ENCODE results near the gene CCL23. TPM values are rescaled to one million over a fixed set of nuclear protein-coding genes. Genes with fewer than 3 reads are reported as not detected.

The CCL23 gene
- total RNA-seq, 1 experiment from 2014 or later: not detected

DNA sequence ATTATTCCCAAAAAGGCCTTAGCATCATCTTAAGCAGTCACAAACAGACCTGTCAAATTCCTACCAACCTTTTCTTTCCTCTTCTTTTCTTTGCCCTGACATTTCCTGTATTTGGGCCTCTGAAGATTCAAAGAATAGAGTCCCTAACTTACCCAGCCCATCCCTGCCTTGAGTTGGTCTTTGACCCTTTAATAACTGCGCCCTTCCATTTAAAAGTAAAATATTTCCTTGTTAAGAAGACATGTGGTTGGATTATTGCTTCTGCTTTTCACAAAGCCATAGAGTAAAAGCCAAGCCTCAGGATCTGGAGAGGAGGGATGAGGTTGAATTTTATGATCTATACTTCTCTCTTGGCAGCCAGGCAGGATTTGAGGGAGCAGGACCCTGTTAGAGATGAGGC, 13.2 kb upstream of the CCL23 start:
- no peaks in the 10 kb centered on the region for H3K9me3 ChIP-seq (ENCODE audit: insufficient read depth, low read depth)
- no peak for TF ChIP-seq EZH2 (IDR thresholded peaks at IDR 0.05; ENCODE audit: low read depth)
- TF ChIP-seq, protein P1, sequence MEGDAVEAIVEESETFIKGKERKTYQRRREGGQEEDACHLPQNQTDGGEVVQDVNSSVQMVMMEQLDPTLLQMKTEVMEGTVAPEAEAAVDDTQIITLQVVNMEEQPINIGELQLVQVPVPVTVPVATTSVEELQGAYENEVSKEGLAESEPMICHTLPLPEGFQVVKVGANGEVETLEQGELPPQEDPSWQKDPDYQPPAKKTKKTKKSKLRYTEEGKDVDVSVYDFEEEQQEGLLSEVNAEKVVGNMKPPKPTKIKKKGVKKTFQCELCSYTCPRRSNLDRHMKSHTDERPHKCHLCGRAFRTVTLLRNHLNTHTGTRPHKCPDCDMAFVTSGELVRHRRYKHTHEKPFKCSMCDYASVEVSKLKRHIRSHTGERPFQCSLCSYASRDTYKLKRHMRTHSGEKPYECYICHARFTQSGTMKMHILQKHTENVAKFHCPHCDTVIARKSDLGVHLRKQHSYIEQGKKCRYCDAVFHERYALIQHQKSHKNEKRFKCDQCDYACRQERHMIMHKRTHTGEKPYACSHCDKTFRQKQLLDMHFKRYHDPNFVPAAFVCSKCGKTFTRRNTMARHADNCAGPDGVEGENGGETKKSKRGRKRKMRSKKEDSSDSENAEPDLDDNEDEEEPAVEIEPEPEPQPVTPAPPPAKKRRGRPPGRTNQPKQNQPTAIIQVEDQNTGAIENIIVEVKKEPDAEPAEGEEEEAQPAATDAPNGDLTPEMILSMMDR (conservative IDR thresholded peaks at IDR 0.05): no peak
- H3K27me3 ChIP-seq (ENCODE audit: insufficient read depth, low read depth): peaks cover 56% of the 10 kb centered on the region
- H3K36me3 ChIP-seq (ENCODE audit: low read depth): no peaks in the 10 kb centered on the region
- no peak for DNase-seq
- CTCF ChIA-PET: no interaction called here
- no peak overlapping the region for H3K4me2 ChIP-seq
- H3K9me2 ChIP-seq (ENCODE audit: insufficient read depth): no peaks in the 10 kb centered on the region
- BruUV-seq (replicated peaks): no TSS peak
- POLR2A ChIA-PET (ENCODE audit: unreplicated experiment): no interaction called here
- H3K4me1 ChIP-seq (replicated peaks; ENCODE audit: insufficient read depth): no peaks in the 10 kb centered on the region
- no peaks in the 10 kb centered on the region for H4K20me1 ChIP-seq (ENCODE audit: insufficient read depth)
- no peak overlapping the region for H3K4me3 ChIP-seq
- H3K79me2 ChIP-seq (ENCODE audit: low read depth): no peaks in the 10 kb centered on the region
- intact Hi-C loops (cut with micrococcal nuclease; ENCODE audit: unreplicated experiment): no loop called here
- no peak overlapping the region for H2AFZ ChIP-seq
- H3F3A ChIP-seq (ENCODE audit: insufficient read depth, low read depth): no peaks in the 10 kb centered on the region
- H3K27ac ChIP-seq: no peak overlapping the region

DNA sequence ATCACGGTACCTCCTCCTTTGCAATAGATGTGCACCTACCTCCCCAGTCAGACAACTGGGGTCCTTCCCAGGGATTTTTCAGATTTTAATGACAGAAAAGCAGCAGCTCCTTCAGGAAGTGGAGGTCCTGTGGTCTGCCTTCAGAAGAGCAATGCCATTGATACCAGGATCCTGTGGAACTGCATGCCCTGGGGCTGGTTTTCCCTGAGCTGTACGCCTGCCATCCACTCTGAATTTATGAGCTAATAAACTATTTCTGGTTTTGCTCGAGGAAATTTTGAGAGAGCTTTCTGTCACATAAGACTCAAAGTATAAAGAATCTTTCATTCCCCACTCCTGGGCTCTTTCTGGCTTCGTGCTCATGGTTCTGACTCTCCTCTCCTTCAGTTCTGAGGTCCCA, 10.0 kb upstream of the CCL23 start:
- BruUV-seq (replicated peaks): no TSS peak
- Histone ChIP-seq H3K9me2 (ENCODE audit: insufficient read depth) (no peaks in the 10 kb centered on the region), H3K27ac (no peak overlapping the region), H3K79me2 (ENCODE audit: low read depth) (no peaks in the 10 kb centered on the region), H3K4me2 (no peak overlapping the region), H3F3A (ENCODE audit: insufficient read depth, low read depth) (no peaks in the 10 kb centered on the region), H2AFZ (no peak overlapping the region), H3K4me3 (no peak overlapping the region), H3K9me3 (ENCODE audit: insufficient read depth, low read depth) (no peaks in the 10 kb centered on the region), H3K4me1 (replicated peaks; ENCODE audit: insufficient read depth) (no peaks in the 10 kb centered on the region), H4K20me1 (ENCODE audit: insufficient read depth) (no peaks in the 10 kb centered on the region), H3K27me3 (ENCODE audit: insufficient read depth, low read depth) (peaks cover 68% of the 10 kb centered on the region), H3K36me3 (ENCODE audit: low read depth) (no peaks in the 10 kb centered on the region)
- POLR2A ChIA-PET (ENCODE audit: unreplicated experiment): no interaction called here
- CTCF ChIA-PET: no interaction called here
- intact Hi-C loops (cut with micrococcal nuclease; ENCODE audit: unreplicated experiment): no loop called here
- TF ChIP-seq EZH2 (IDR thresholded peaks at IDR 0.05; ENCODE audit: low read depth): no peak
- TF ChIP-seq, protein P1 (conservative IDR thresholded peaks at IDR 0.05): no peak
- DNase-seq: no peak

DNA sequence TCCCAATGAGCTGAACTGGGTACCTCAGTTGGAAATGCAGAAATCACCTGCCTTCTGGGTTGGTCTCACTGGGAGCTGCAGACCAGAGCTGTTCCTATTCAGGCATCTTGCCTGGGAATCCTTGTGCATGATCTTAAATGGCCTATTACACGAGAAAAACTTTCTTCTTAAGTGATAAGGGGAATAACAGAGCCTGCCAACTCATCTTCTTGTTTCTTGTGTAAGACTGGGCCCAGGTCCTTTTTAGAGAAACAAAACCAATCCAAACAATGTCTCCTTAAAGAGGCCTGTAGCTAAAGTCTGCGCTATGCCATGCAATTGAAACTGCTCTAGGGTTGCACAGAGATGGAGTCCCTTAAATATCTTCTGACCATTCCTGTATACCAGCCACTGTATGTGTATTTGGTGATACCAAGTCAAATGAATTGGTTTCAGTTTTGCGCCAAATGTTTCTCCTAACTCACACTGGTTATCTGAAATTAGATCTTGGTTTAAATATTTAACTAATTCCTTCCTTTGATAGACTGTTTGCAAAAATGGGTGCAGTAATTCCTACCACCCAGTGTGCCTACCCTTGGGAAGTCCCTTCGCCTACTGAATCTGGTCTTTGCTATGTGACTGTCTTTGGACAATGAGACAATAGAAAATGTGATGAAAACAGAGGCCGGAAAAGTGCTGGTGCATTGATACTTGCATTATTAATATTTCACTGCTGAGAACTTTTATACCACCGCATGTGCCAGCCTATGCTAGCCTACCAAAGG, 6.5 kb upstream of the CCL23 start:
- Histone ChIP-seq H3K27ac (no peak overlapping the region), H3K9me3 (ENCODE audit: insufficient read depth, low read depth) (no peaks in the 10 kb centered on the region), H3K4me3 (no peak overlapping the region), H3K4me2 (no peak overlapping the region), H3K36me3 (ENCODE audit: low read depth) (no peaks in the 10 kb centered on the region), H2AFZ (no peak overlapping the region), H4K20me1 (ENCODE audit: insufficient read depth) (no peaks in the 10 kb centered on the region), H3K27me3 (ENCODE audit: insufficient read depth, low read depth) (peaks cover 88% of the 10 kb centered on the region), H3F3A (ENCODE audit: insufficient read depth, low read depth) (no peaks in the 10 kb centered on the region), H3K9me2 (ENCODE audit: insufficient read depth) (no peaks in the 10 kb centered on the region), H3K4me1 (replicated peaks; ENCODE audit: insufficient read depth) (no peaks in the 10 kb centered on the region), H3K79me2 (ENCODE audit: low read depth) (no peaks in the 10 kb centered on the region)
- no peak for DNase-seq
- TF ChIP-seq, protein P1 (conservative IDR thresholded peaks at IDR 0.05): no peak
- TF ChIP-seq EZH2 (IDR thresholded peaks at IDR 0.05; ENCODE audit: low read depth): no peak
- CTCF ChIA-PET: no interaction called here
- intact Hi-C loops (cut with micrococcal nuclease; ENCODE audit: unreplicated experiment): no loop called here
- POLR2A ChIA-PET (ENCODE audit: unreplicated experiment): interaction anchor here (0.6 kb wide), 1 partner anchor 217 kb away, joined by 3 read pairs; no protein-coding TSS in a partner anchor
- no TSS peak for BruUV-seq (replicated peaks)
